ENCODE measurements around the gene SHISA9.

- no peak for TF ChIP-seq CTCF (IDR thresholded peaks at IDR 0.05)
- TF ChIP-seq POLR2A (IDR thresholded peaks at IDR 0.05): no peak
- TF ChIP-seq POLR2AphosphoS5 (IDR thresholded peaks at IDR 0.05): no peak
- no peak for TF ChIP-seq EP300 (IDR thresholded peaks at IDR 0.05)
These were observed 175.5 kb downstream of the SHISA9 start for GRCh38 chr16:13076878-13077277.
